K562 (cell line): Measurements from ENCODE around the gene NPB. TPM values are rescaled to one million over a fixed set of nuclear protein-coding genes. Genes with fewer than 3 reads are reported as not detected.
A peak's percentile ranks its signal among the peaks of the same experiment; 100 is the strongest.

ENCODE experiments used
- CEBPG ChIP-seq, 3 experiments: fragments of 200-800 bp in 1 of 3; sonication (Bioruptor generic) in 1 of 3; sonication (generic) in 1 of 3; formaldehyde crosslinking in 1 of 3; IDR thresholded peaks in 2 of 3; conservative IDR thresholded peaks in 1 of 3; 2 replicates each; pipeline versions ENCODE4 v1.6.1 to v1.8.0; 2016 to 2022; ENCODE audit warnings: missing compliant biosample characterization in 2 of 3, missing genetic modification characterization in 2 of 3, mild to moderate bottlenecking in 1 of 3, missing genetic modification reagents in 1 of 3
- EGR1 ChIP-seq: fragments of 450-650 bp; conservative IDR thresholded peaks from 2 replicates; pipeline ENCODE4 v1.6.1; 2017; ENCODE audit warnings: mild to moderate bottlenecking
- ERF ChIP-seq: fragments of 450-650 bp; formaldehyde crosslinking; IDR thresholded peaks from 2 replicates; pipeline ENCODE4 v1.4.0; 2020; ENCODE audit warnings: mild to moderate bottlenecking, mixed read lengths
- ETV6 ChIP-seq, 3 experiments: fragments of 150-350 bp in 1 of 3; sonication (generic) in 1 of 3; formaldehyde crosslinking in 1 of 3; IDR thresholded peaks; 2 replicates each; pipeline versions ENCODE4 v1.6.1 to v1.8.0; 2014 to 2022; ENCODE audit warnings: borderline replicate concordance in 2 of 3, low read depth in 2 of 3, antibody characterized with exemption in 1 of 3, low read length in 1 of 3, mild to moderate bottlenecking in 1 of 3, missing genetic modification reagents in 1 of 3
- MYBL2 ChIP-seq, 2 experiments: fragments of 450-650 bp in 1 of 2; sonication (generic) in 1 of 2; formaldehyde crosslinking in 1 of 2; IDR thresholded peaks; 2 replicates each; pipeline versions ENCODE4 v1.6.1 to v1.8.1; 2017 to 2022; ENCODE audit warnings: borderline replicate concordance in 1 of 2, inconsistent platforms in 1 of 2, low read depth in 1 of 2, mild to moderate bottlenecking in 1 of 2, missing genetic modification reagents in 1 of 2, moderate library complexity in 1 of 2
- NFE2L1 ChIP-seq: fragments of 450-650 bp; IDR thresholded peaks from 2 replicates; pipeline ENCODE4 v1.6.1; 2016; ENCODE audit warnings: missing genetic modification characterization, low read depth, mild to moderate bottlenecking, missing compliant biosample characterization, moderate library complexity, borderline replicate concordance
- NFXL1 ChIP-seq: fragments of 450-650 bp; formaldehyde crosslinking; IDR thresholded peaks from 2 replicates; pipeline ENCODE4 v1.4.0; 2021; ENCODE audit warnings: mild to moderate bottlenecking
- NR2F6 ChIP-seq: fragments of 450-650 bp; formaldehyde crosslinking; IDR thresholded peaks from 2 replicates; pipeline ENCODE4 v1.4.0; 2020; ENCODE audit warnings: mild to moderate bottlenecking
- PML ChIP-seq: IDR thresholded peaks from 2 replicates; pipeline ENCODE4 v1.6.1; 2012; ENCODE audit warnings: low read length, inconsistent platforms
- PRPF4 ChIP-seq: fragments of 200-400 bp; formaldehyde crosslinking; IDR thresholded peaks from one replicate; pipeline ENCODE4 v1.6.1; 2017; ENCODE audit warnings: low read length, low read depth, mild to moderate bottlenecking; ENCODE audit not compliant: insufficient read depth, poor library complexity, severe bottlenecking
- RAD21 ChIP-seq, 2 experiments: fragments of 250-450 bp in 1 of 2; fragments of 450-650 bp in 1 of 2; sonication (Bioruptor Pico) in 1 of 2; formaldehyde crosslinking in 1 of 2; IDR thresholded peaks in 1 of 2; conservative IDR thresholded peaks in 1 of 2; 2 replicates each; pipeline versions ENCODE4 v1.4.0 to v1.8.0; 2020 to 2022; ENCODE audit warnings: mild to moderate bottlenecking in 2 of 2, moderate library complexity in 1 of 2
- SMAD2 ChIP-seq: fragments of 150-350 bp; IDR thresholded peaks from 2 replicates; pipeline ENCODE4 v1.6.1; 2014; ENCODE audit warnings: low read depth, mild to moderate bottlenecking, low read length
- SMAD4 ChIP-seq: fragments of 250-450 bp; sonication (Bioruptor Pico); conservative IDR thresholded peaks from 2 replicates; pipeline ENCODE4 v1.8.0; 2021; ENCODE audit warnings: inconsistent platforms, mild to moderate bottlenecking, moderate library complexity
- YY1 ChIP-seq, 3 experiments: IDR thresholded peaks; 2 replicates each; pipeline ENCODE4 v1.6.1; 2011; ENCODE audit warnings: low read length in 2 of 3, mild to moderate bottlenecking in 2 of 3, moderate library complexity in 2 of 3, borderline replicate concordance in 1 of 3, control low read depth in 1 of 3, low read depth in 1 of 3; ENCODE audit not compliant: insufficient read depth in 3 of 3, insufficient replicate concordance in 2 of 3, control insufficient read depth in 1 of 3, insufficient read length in 1 of 3; ENCODE audit errors: extremely low read depth in 1 of 3
- ZEB2 ChIP-seq: fragments of 450-650 bp; IDR thresholded peaks from 2 replicates; pipeline ENCODE4 v1.6.1; 2016
- ZNF134 ChIP-seq: fragments of 250-450 bp; sonication (Bioruptor Pico); conservative IDR thresholded peaks from 2 replicates; pipeline ENCODE4 v1.4.0; 2020
- polyA plus RNA-seq, 8 experiments: library from polyadenylated mRNA; depleted of rRNA in 4 of 8; stranded (reverse) in 5 of 8; unstranded in 3 of 8; fragments of >200 nt; fragmentation: Nextera tagmentation in 2 of 8; fragmentation: Illumina TruSeq in 1 of 8; extraction: Ambion mirVana in 2 of 8; extraction: Trizol in 1 of 8; gene quantifications; 2 replicates each; pipeline versions ENCODE4 v1.2.1 to v1.2.3, GENCODE V29; 2011 to 2014; ENCODE audit warnings: inconsistent platforms in 1 of 8, missing spikeins in 1 of 8
- total RNA-seq, 7 experiments: library from RNA; depleted of rRNA in 6 of 7; stranded (reverse); fragments of >200 nt in 6 of 7; fragmentation: Illumina TruSeq in 2 of 7; extraction: Trizol in 2 of 7; gene quantifications; 2 replicates each; pipeline versions ENCODE4 v1.2.1 to v1.2.3, GENCODE V29; 2011 to 2021; ENCODE audit warnings: low replicate concordance in 1 of 7
- TF ChIP-seq, protein P1 (sequence below): fragments of 450-650 bp; IDR thresholded peaks from 2 replicates; pipeline ENCODE4 v1.6.1; 2014; ENCODE audit warnings: low read depth, mild to moderate bottlenecking, moderate library complexity, borderline replicate concordance
- TF ChIP-seq, protein P2 (sequence below): fragments of 450-650 bp; formaldehyde crosslinking; IDR thresholded peaks from 2 replicates; pipeline ENCODE4 v1.4.0; 2022; ENCODE audit warnings: mild to moderate bottlenecking, moderate library complexity
- TF ChIP-seq, protein P3 (sequence below), 3 experiments: fragments of 200-800 bp in 1 of 3; sonication (Bioruptor generic) in 1 of 3; sonication (generic) in 1 of 3; formaldehyde crosslinking in 1 of 3; IDR thresholded peaks; 2 replicates each; pipeline versions ENCODE4 v1.6.1 to v1.8.0; 2016 to 2022; ENCODE audit warnings: mild to moderate bottlenecking in 2 of 3, missing compliant biosample characterization in 2 of 3, missing genetic modification characterization in 2 of 3, missing genetic modification reagents in 1 of 3
- TF ChIP-seq, protein P4 (sequence below), 2 experiments: fragments of 250-450 bp in 1 of 2; fragments of 450-650 bp in 1 of 2; sonication (Bioruptor Pico) in 1 of 2; IDR thresholded peaks; 2 replicates each; pipeline versions ENCODE4 v1.6.1 to v1.8.0; 2016 to 2021; ENCODE audit warnings: mild to moderate bottlenecking in 2 of 2, moderate library complexity in 2 of 2, missing compliant biosample characterization in 1 of 2, missing genetic modification characterization in 1 of 2

Gene NPB
- total and polyA plus RNA-seq, 9 of the 15 experiments (the other 6 are each of a cell fraction or from before 2014, with no cell fraction given), result 0.03 to 0.61 (median 0.14) TPM; not detected in 2

DNA sequence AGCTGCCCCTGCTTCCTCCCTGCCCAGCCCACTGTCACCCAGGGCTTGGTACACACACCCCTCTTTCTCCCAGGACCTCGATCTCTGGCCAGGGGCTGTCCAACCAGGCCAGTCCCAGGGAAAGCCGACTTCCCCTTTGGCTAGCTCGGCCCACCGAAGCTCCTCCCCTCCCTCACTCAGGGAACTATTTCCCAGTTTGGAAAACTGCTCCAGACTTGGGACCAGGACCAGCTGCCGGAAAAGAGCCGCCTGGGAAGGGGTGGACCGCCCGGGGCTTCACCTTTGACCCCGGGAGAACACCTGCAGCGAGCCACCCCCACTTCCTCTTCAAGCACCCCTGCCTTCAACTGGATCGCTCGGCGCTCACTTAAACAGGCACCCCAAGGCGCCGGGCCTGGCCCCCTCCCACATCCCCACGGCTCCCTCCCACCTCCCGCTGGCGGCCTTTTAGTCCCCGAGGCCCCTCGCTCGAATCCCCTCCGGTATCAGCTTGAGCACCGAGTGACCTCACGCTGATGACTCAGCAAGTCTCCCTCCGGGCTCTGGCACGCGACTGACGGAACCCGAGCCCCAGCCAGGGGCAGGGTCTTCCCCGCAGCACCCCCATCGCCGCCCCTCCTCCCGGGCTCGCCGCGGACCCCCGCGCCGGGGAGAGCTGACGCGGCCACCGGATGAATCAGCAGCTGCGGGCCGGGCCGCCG is 24.6 kb downstream of the NPB start (continued):
- TF ChIP-seq MYBL2 (IDR thresholded peaks at IDR 0.05; ENCODE audit: low read depth), result no peak
- no peak for TF ChIP-seq MYBL2 (CRISPR knock-in tag; IDR thresholded peaks at IDR 0.05; ENCODE audit: borderline replicate concordance)
- TF ChIP-seq PRPF4, result peak; percentile 46
- TF ChIP-seq PML, result no peak
- peak; percentile 45; the same call in 1 of the 2 replicates for TF ChIP-seq NFE2L1 (tag)
- TF ChIP-seq YY1 (IDR thresholded peaks at IDR 0.05; ENCODE audit: borderline replicate concordance in 1 of 3, control insufficient read depth in 1 of 3, extremely low read depth in 1 of 3, insufficient read depth in 3 of 3, insufficient read length in 1 of 3, insufficient replicate concordance in 2 of 3, low read depth in 1 of 3, low read length in 2 of 3), result no peak
- TF ChIP-seq, protein P1, sequence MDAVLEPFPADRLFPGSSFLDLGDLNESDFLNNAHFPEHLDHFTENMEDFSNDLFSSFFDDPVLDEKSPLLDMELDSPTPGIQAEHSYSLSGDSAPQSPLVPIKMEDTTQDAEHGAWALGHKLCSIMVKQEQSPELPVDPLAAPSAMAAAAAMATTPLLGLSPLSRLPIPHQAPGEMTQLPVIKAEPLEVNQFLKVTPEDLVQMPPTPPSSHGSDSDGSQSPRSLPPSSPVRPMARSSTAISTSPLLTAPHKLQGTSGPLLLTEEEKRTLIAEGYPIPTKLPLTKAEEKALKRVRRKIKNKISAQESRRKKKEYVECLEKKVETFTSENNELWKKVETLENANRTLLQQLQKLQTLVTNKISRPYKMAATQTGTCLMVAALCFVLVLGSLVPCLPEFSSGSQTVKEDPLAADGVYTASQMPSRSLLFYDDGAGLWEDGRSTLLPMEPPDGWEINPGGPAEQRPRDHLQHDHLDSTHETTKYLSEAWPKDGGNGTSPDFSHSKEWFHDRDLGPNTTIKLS, result no peak
- TF ChIP-seq EGR1, result peak; percentile 58
- TF ChIP-seq ERF (CRISPR knock-in tag), result no peak
- TF ChIP-seq SMAD4 (CRISPR knock-in tag), result peak; percentile 51; the same call in 1 of the 2 replicates
- peak; percentile 68 for TF ChIP-seq ZEB2
- TF ChIP-seq, protein P2, sequence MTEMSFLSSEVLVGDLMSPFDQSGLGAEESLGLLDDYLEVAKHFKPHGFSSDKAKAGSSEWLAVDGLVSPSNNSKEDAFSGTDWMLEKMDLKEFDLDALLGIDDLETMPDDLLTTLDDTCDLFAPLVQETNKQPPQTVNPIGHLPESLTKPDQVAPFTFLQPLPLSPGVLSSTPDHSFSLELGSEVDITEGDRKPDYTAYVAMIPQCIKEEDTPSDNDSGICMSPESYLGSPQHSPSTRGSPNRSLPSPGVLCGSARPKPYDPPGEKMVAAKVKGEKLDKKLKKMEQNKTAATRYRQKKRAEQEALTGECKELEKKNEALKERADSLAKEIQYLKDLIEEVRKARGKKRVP (CRISPR knock-in tag), result no peak
- TF ChIP-seq NR2F6, result no peak
- TF ChIP-seq, protein P3, sequence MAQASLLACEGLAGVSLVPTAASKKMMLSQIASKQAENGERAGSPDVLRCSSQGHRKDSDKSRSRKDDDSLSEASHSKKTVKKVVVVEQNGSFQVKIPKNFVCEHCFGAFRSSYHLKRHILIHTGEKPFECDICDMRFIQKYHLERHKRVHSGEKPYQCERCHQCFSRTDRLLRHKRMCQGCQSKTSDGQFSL (CRISPR knock-in tag; IDR thresholded peaks at IDR 0.05), result no peak
- TF ChIP-seq, protein P3 (tag; IDR thresholded peaks at IDR 0.05), result no peak
- TF ChIP-seq, protein P4, sequence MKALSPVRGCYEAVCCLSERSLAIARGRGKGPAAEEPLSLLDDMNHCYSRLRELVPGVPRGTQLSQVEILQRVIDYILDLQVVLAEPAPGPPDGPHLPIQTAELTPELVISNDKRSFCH (CRISPR knock-in tag; IDR thresholded peaks at IDR 0.05), result no peak
- TF ChIP-seq, protein P4 (tag; IDR thresholded peaks at IDR 0.05), result no peak
- no peak for TF ChIP-seq SMAD2
- TF ChIP-seq ZNF134 (CRISPR knock-in tag), result no peak
- TF ChIP-seq CEBPG (CRISPR knock-in tag; IDR thresholded peaks at IDR 0.05), result no peak
- no peak for TF ChIP-seq CEBPG (tag; conservative IDR thresholded peaks at IDR 0.05 in 1 of 2, IDR thresholded peaks at IDR 0.05 in 1 of 2)
- no peak for TF ChIP-seq RAD21 (CRISPR knock-in tag; conservative IDR thresholded peaks at IDR 0.05 in 1 of 2, IDR thresholded peaks at IDR 0.05 in 1 of 2)
- TF ChIP-seq NFXL1 (CRISPR knock-in tag), result no peak
- TF ChIP-seq ETV6 (IDR thresholded peaks at IDR 0.05; ENCODE audit: borderline replicate concordance in 1 of 2, low read depth in 2 of 2, low read length in 1 of 2), result no peak
- TF ChIP-seq ETV6 (CRISPR knock-in tag; IDR thresholded peaks at IDR 0.05; ENCODE audit: borderline replicate concordance), result no peak
